HCT116 (cell line): ENCODE data around the gene ANGPTL3. TPM values are rescaled to one million over a fixed set of nuclear protein-coding genes. Genes with fewer than 3 reads are reported as not detected.

ENCODE experiments used
- ATAC-seq: fragments of 200-7000 bp; cut with Tn5 transposase; 2 replicates; pipeline ENCODE4 v1.9.1; 2020; ENCODE audit warnings: mild to moderate bottlenecking, moderate library complexity
- BruUV-seq: library from RNA; stranded (reverse); fragments of 400-500 nt; replicated peaks from 2 replicates; lab custom pipeline; 2021; lab: Mats Ljungman, UMichigan
- CTCF ChIA-PET: fragments of 300-600 bp; sonication (Branson Sonifier 250); formaldehyde crosslinking; loops from one replicate; lab custom pipeline; 2021; ENCODE audit warnings: antibody characterized with exemption; lab: Charles Lee
- POLR2A ChIA-PET: fragments of 300-600, 350-600 bp; sonication (Branson Sonifier 250); formaldehyde crosslinking; loops from one replicate; lab custom pipeline; 2021; ENCODE audit warnings: antibody characterized with exemption; lab: Charles Lee
- RAD21 ChIA-PET, 2 experiments: fragments of 300-600 bp; sonication (Branson Sonifier 250); formaldehyde crosslinking; loops; one replicate each; lab custom pipeline; 2023; ENCODE audit warnings: low total read pairs in 2 of 2; ENCODE audit not compliant: uncharacterized antibody in 2 of 2, unreplicated experiment in 2 of 2, low non-redundant PET in 1 of 2; lab: Charles Lee
- DNase-seq: peaks from one replicate; pipeline ENCODE4 v3.0.0-alpha.2; 2010; ENCODE audit warnings: low read depth, low spot score
- H2AFZ ChIP-seq: fragments of 200-600 bp; shearing (Covaris generic), sonication (generic); 2 replicates; pipeline ENCODE4 v1.6.1; 2017; ENCODE audit warnings: low read depth, mixed run types, mixed read lengths, antibody characterized with exemption, low read length; ENCODE audit not compliant: poor library complexity, severe bottlenecking
- H3K27ac ChIP-seq: 2 replicates; pipeline ENCODE4 v1.5.1; 2012; ENCODE audit warnings: low read depth, low read length
- H3K27me3 ChIP-seq: fragments of 200-600 bp; sonication (generic); 2 replicates; pipeline ENCODE4 v1.6.1; 2016; ENCODE audit warnings: mixed run types, low read length, mixed read lengths; ENCODE audit not compliant: insufficient read depth
- H3K36me3 ChIP-seq, 2 experiments: fragments of 200-500 bp in 1 of 2; fragments of 200-600 bp in 1 of 2; sonication (Bioruptor generic) in 1 of 2; sonication (generic) in 1 of 2; 2 replicates each; pipeline versions ENCODE4 v1.5.1 to v1.6.1; 2014 to 2016; ENCODE audit warnings: low read length in 2 of 2, inconsistent platforms in 1 of 2, mixed read lengths in 1 of 2, mixed run types in 1 of 2; ENCODE audit not compliant: insufficient read depth in 2 of 2, control insufficient read depth in 1 of 2
- H3K4me1 ChIP-seq, 2 experiments: fragments of 200-600 bp in 1 of 2; sonication (generic) in 1 of 2; 2 replicates each; pipeline versions ENCODE4 v1.5.1 to v1.6.1; 2012 to 2017; ENCODE audit warnings: low read length in 2 of 2, inconsistent platforms in 1 of 2, mild to moderate bottlenecking in 1 of 2, mixed read lengths in 1 of 2, mixed run types in 1 of 2, moderate library complexity in 1 of 2; ENCODE audit not compliant: insufficient read depth in 2 of 2, control insufficient read depth in 1 of 2
- H3K4me2 ChIP-seq: fragments of 200-600 bp; sonication (generic); 2 replicates; pipeline ENCODE4 v1.6.1; 2017; ENCODE audit warnings: mixed run types, low read length, mixed read lengths
- H3K4me3 ChIP-seq, 2 experiments: fragments of 200-600 bp in 1 of 2; sonication (generic) in 1 of 2; replicated peaks in 1 of 2; 2 replicates each; pipeline ENCODE4 v1.5.1; 2011 to 2016; ENCODE audit warnings: low read length in 2 of 2, control low read depth in 1 of 2, low read depth in 1 of 2, mild to moderate bottlenecking in 1 of 2, mixed read lengths in 1 of 2, mixed run types in 1 of 2
- H3K79me2 ChIP-seq: fragments of 200-600 bp; sonication (generic); 2 replicates; pipeline ENCODE4 v1.6.1; 2017; ENCODE audit warnings: mild to moderate bottlenecking, mixed run types, low read length, moderate library complexity, mixed read lengths; ENCODE audit not compliant: insufficient read depth
- H3K9ac ChIP-seq: fragments of 200-600 bp; sonication (generic); 2 replicates; pipeline ENCODE4 v1.6.1; 2016; ENCODE audit warnings: low read length, mixed read lengths
- H3K9me2 ChIP-seq: fragments of 200-600 bp; sonication (generic), shearing (Covaris generic); 2 replicates; pipeline ENCODE4 v1.6.1; 2017; ENCODE audit warnings: mixed run types, mild to moderate bottlenecking, moderate library complexity; ENCODE audit not compliant: insufficient read depth
- H3K9me3 ChIP-seq, 2 experiments: fragments of 200-500 bp in 1 of 2; fragments of 200-600 bp in 1 of 2; sonication (Bioruptor generic) in 1 of 2; sonication (generic) in 1 of 2; 2 replicates each; pipeline ENCODE4 v1.6.1; 2014 to 2017; ENCODE audit warnings: low read length in 2 of 2, mixed read lengths in 2 of 2, inconsistent platforms in 1 of 2, low read depth in 1 of 2, mild to moderate bottlenecking in 1 of 2, mixed run types in 1 of 2, moderate library complexity in 1 of 2; ENCODE audit not compliant: control insufficient read depth in 1 of 2, insufficient read depth in 1 of 2
- H4K20me1 ChIP-seq: fragments of 200-600 bp; sonication (generic), shearing (Covaris generic); 2 replicates; pipeline ENCODE4 v1.6.1; 2017; ENCODE audit warnings: mixed run types, mild to moderate bottlenecking, moderate library complexity; ENCODE audit not compliant: insufficient read depth
- CEBPB ChIP-seq: IDR thresholded peaks from 2 replicates; pipeline ENCODE4 v1.6.1; 2012; ENCODE audit warnings: low read depth
- EGR1 ChIP-seq: IDR thresholded peaks from 2 replicates; pipeline ENCODE4 v1.6.1; 2012; ENCODE audit warnings: low read depth
- EZH2 ChIP-seq: fragments of 200-600 bp; sonication (generic); IDR thresholded peaks from 2 replicates; pipeline ENCODE4 v1.6.1; 2017; ENCODE audit warnings: antibody characterized with exemption, mixed run types
- EZH2phosphoT487 ChIP-seq: fragments of 200-600 bp; IDR thresholded peaks from 2 replicates; pipeline ENCODE4 v1.6.1; 2018; ENCODE audit warnings: antibody characterized with exemption, borderline replicate concordance
- FOSL1 ChIP-seq: IDR thresholded peaks from 2 replicates; pipeline ENCODE4 v1.6.1; 2012; ENCODE audit warnings: low read depth
- JUND ChIP-seq: IDR thresholded peaks from 2 replicates; pipeline ENCODE4 v1.6.1; 2012
- POLR2A ChIP-seq: IDR thresholded peaks from 2 replicates; pipeline ENCODE4 v1.7.0; 2011; ENCODE audit warnings: borderline replicate concordance; ENCODE audit not compliant: insufficient read depth, insufficient read length; ENCODE audit errors: extremely low read depth
- RAD21 ChIP-seq: IDR thresholded peaks from 2 replicates; pipeline ENCODE4 v1.6.1; 2012; ENCODE audit warnings: low read depth, mild to moderate bottlenecking
- SIN3A ChIP-seq: IDR thresholded peaks from 2 replicates; pipeline ENCODE4 v1.6.1; 2012; ENCODE audit warnings: low read depth
- ZFX ChIP-seq: fragments of 450-650 bp; IDR thresholded peaks from 2 replicates; pipeline ENCODE4 v1.6.1; 2017
- ZNF274 ChIP-seq: fragments of 200-500 bp; sonication (Bioruptor generic); IDR thresholded peaks from 2 replicates; pipeline ENCODE4 v1.6.1; 2014; ENCODE audit warnings: mild to moderate bottlenecking, low read depth, low read length, inconsistent platforms
- intact Hi-C: fragments of 100-400 bp; cut with micrococcal nuclease; formaldehyde crosslinking; loops from 2 replicates; pipeline ENCODE4 v1.10.0; 2022
- total RNA-seq: library from RNA; stranded (reverse); gene quantifications from one replicate; pipeline ENCODE4 v1.2.1, GENCODE V29; 2021; ENCODE audit not compliant: unreplicated experiment
- TF ChIP-seq, protein P1 (sequence below): IDR thresholded peaks from 2 replicates; pipeline ENCODE4 v1.6.1; 2012
- TF ChIP-seq, protein P2 (sequence below): IDR thresholded peaks from 2 replicates; pipeline ENCODE4 v1.6.1; 2012
- TF ChIP-seq, protein P3 (sequence below): IDR thresholded peaks from 2 replicates; pipeline ENCODE4 v1.6.1; 2011; ENCODE audit warnings: mild to moderate bottlenecking, low read length, moderate library complexity; ENCODE audit not compliant: insufficient replicate concordance; ENCODE audit errors: extremely low read depth

The ANGPTL3 gene
- total RNA-seq, 1 experiment from 2014 or later: 0.07 TPM

DNA sequence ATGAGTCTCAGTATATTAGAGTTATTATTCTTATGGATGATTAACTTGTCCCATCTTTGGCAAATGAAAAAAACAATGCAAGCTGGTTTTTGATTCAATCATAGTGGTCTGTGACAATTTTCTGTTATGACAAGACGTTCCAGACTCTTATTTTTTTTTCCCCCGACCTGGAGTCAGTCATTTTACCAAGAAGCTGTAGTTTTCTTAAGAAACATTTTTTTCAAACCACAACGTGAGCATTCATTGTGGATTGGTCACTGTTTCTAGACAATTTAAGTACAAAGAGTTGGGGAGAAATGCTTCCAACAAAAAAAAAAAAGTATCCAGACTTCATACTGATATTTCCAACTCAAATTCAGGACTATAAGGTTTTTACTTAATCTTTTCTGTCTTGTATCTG lies 8.0 kb upstream of the ANGPTL3 start:
- DNase-seq: no peak
- RAD21 ChIA-PET: no interaction called here
- H3K4me1 ChIP-seq: no peaks in the 10 kb centered on the region
- TF ChIP-seq, protein P1, sequence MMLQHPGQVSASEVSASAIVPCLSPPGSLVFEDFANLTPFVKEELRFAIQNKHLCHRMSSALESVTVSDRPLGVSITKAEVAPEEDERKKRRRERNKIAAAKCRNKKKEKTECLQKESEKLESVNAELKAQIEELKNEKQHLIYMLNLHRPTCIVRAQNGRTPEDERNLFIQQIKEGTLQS: no peak
- TF ChIP-seq SIN3A (no peak), RAD21 (no peak), EGR1 (no peak), JUND (no peak), EZH2 (no peak), POLR2A (no peak), ZFX (no peak), FOSL1 (no peak), CEBPB (no peak), ZNF274 (no peak), EZH2phosphoT487 (no peak)
- TF ChIP-seq, protein P2, sequence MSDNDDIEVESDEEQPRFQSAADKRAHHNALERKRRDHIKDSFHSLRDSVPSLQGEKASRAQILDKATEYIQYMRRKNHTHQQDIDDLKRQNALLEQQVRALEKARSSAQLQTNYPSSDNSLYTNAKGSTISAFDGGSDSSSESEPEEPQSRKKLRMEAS: no peak
- TF ChIP-seq, protein P3, sequence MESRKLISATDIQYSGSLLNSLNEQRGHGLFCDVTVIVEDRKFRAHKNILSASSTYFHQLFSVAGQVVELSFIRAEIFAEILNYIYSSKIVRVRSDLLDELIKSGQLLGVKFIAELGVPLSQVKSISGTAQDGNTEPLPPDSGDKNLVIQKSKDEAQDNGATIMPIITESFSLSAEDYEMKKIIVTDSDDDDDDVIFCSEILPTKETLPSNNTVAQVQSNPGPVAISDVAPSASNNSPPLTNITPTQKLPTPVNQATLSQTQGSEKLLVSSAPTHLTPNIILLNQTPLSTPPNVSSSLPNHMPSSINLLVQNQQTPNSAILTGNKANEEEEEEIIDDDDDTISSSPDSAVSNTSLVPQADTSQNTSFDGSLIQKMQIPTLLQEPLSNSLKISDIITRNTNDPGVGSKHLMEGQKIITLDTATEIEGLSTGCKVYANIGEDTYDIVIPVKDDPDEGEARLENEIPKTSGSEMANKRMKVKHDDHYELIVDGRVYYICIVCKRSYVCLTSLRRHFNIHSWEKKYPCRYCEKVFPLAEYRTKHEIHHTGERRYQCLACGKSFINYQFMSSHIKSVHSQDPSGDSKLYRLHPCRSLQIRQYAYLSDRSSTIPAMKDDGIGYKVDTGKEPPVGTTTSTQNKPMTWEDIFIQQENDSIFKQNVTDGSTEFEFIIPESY: no peak
- TF ChIP-seq, all 23 proteins: peak for 0
- H2AFZ ChIP-seq: no peak overlapping the region
- no peaks in the 10 kb centered on the region for H3K36me3 ChIP-seq
- no peaks in the 10 kb centered on the region for H3K27me3 ChIP-seq
- intact Hi-C loops: no loop called here
- no peak overlapping the region for H3K4me3 ChIP-seq
- CTCF ChIA-PET: no interaction called here
- no peaks in the 10 kb centered on the region for H4K20me1 ChIP-seq
- POLR2A ChIA-PET: no interaction called here
- no peaks in the 10 kb centered on the region for H3K79me2 ChIP-seq
- H3K9me3 ChIP-seq: no peaks in the 10 kb centered on the region
- no peak overlapping the region for H3K4me2 ChIP-seq
- no peak overlapping the region for H3K9ac ChIP-seq
- H3K27ac ChIP-seq: no peak overlapping the region
- no TSS peak for BruUV-seq
- no peaks in the 10 kb centered on the region for H3K9me2 ChIP-seq
- no peak for ATAC-seq
